HepG2 (cell line): Measurements from ENCODE around the gene GNG7. TPM values are rescaled to one million over a fixed set of nuclear protein-coding genes. Genes with fewer than 3 reads are reported as not detected.
A peak's percentile ranks its signal among the peaks of the same experiment; 100 is the strongest.

Experiments used
- CBX1 ChIP-seq: IDR thresholded peaks from one replicate; pipeline ENCODE4 v1.6.1; 2016; ENCODE audit warnings: antibody characterized with exemption, low read depth
- CENPX ChIP-seq: sonication (generic); formaldehyde crosslinking; IDR thresholded peaks from 2 replicates; pipeline ENCODE4 v1.9.0; 2021; ENCODE audit warnings: mild to moderate bottlenecking, missing genetic modification reagents, moderate library complexity
- MNT ChIP-seq: fragments of 450-650 bp; IDR thresholded peaks from 2 replicates; pipeline ENCODE4 v1.6.1; 2016
- MYC ChIP-seq: sonication (generic); formaldehyde crosslinking; IDR thresholded peaks from 2 replicates; pipeline ENCODE4 v1.9.0; 2021; ENCODE audit warnings: missing genetic modification reagents, borderline replicate concordance
- NFATC3 ChIP-seq: sonication (generic); formaldehyde crosslinking; IDR thresholded peaks from 2 replicates; pipeline ENCODE4 v1.5.1; 2020; ENCODE audit warnings: mild to moderate bottlenecking, missing genetic modification reagents
- NR2F1 ChIP-seq, 2 experiments: fragments of 450-650 bp in 1 of 2; formaldehyde crosslinking in 1 of 2; IDR thresholded peaks; 2 replicates each; pipeline versions ENCODE4 v1.5.0 to v1.6.1; 2016 to 2020; ENCODE audit warnings: mild to moderate bottlenecking in 1 of 2, missing compliant biosample characterization in 1 of 2, missing genetic modification reagents in 1 of 2, moderate library complexity in 1 of 2
- SMAD1 ChIP-seq: sonication (generic); formaldehyde crosslinking; IDR thresholded peaks from 2 replicates; pipeline ENCODE4 v1.4.0; 2020; ENCODE audit warnings: missing genetic modification reagents, low read depth, mild to moderate bottlenecking, borderline replicate concordance
- SUZ12 ChIP-seq: fragments of 150-350 bp; IDR thresholded peaks from 2 replicates; pipeline ENCODE4 v1.6.1; 2014; ENCODE audit warnings: low read depth, low read length
- THAP11 ChIP-seq: IDR thresholded peaks from 2 replicates; pipeline ENCODE4 v1.6.1; 2016; ENCODE audit warnings: missing biosample characterization, missing genetic modification reagents
- ZBTB37 ChIP-seq: sonication (generic); formaldehyde crosslinking; IDR thresholded peaks from 2 replicates; pipeline ENCODE4 v1.4.0; 2020; ENCODE audit warnings: mild to moderate bottlenecking, missing genetic modification reagents
- ZFP37 ChIP-seq: sonication (generic); formaldehyde crosslinking; IDR thresholded peaks from 2 replicates; pipeline ENCODE4 v1.4.0; 2020; ENCODE audit warnings: missing genetic modification reagents, borderline replicate concordance
- ZNF180 ChIP-seq: sonication (generic); formaldehyde crosslinking; IDR thresholded peaks from 2 replicates; pipeline ENCODE4 v1.4.0; 2020; ENCODE audit warnings: low read depth, missing genetic modification reagents, borderline replicate concordance
- ZNF282 ChIP-seq: fragments of 450-650 bp; IDR thresholded peaks from 2 replicates; pipeline ENCODE4 v1.6.1; 2018; ENCODE audit not compliant: partially characterized antibody
- ZNF468 ChIP-seq: sonication (generic); formaldehyde crosslinking; IDR thresholded peaks from 2 replicates; pipeline ENCODE4 v1.8.0; 2022; ENCODE audit warnings: mild to moderate bottlenecking, moderate library complexity, missing genetic modification reagents
- ZNF761 ChIP-seq: sonication (generic); formaldehyde crosslinking; conservative IDR thresholded peaks from 2 replicates; pipeline ENCODE4 v1.4.0; 2020; ENCODE audit warnings: mild to moderate bottlenecking, missing genetic modification reagents
- polyA plus RNA-seq, 8 experiments: library from polyadenylated mRNA; depleted of rRNA in 3 of 8; stranded (reverse) in 7 of 8; unstranded in 1 of 8; fragments of >200 nt; fragmentation: Illumina TruSeq in 4 of 8; extraction: Trizol in 4 of 8; gene quantifications; 2 replicates each; pipeline versions ENCODE4 v1.2.1 to v1.2.3, GENCODE V29; 2011 to 2016; ENCODE audit warnings: low read depth in 4 of 8, missing spikeins in 1 of 8, mixed read lengths in 1 of 8; ENCODE audit not compliant: insufficient read depth in 1 of 8
- total RNA-seq, 5 experiments: library from RNA; depleted of rRNA; stranded (reverse); fragments of >200 nt; fragmentation: Illumina TruSeq; extraction: Trizol; gene quantifications; 2 replicates each; pipeline ENCODE4 v1.2.3, GENCODE V29; 2016; ENCODE audit warnings: low read depth in 1 of 5
- TF ChIP-seq, protein P1 (sequence below): sonication (generic); formaldehyde crosslinking; IDR thresholded peaks from 2 replicates; pipeline ENCODE4 v1.4.0; 2020; ENCODE audit warnings: missing genetic modification reagents
- TF ChIP-seq, protein P2 (sequence below): sonication (generic); IDR thresholded peaks from 2 replicates; pipeline ENCODE4 v1.6.1; 2016; ENCODE audit warnings: low read depth, borderline replicate concordance

Gene GNG7
- total and polyA plus RNA-seq, 2 of the 13 experiments (the other 11 are each of a cell fraction or from before 2014, with no cell fraction given), result 1.4 to 3.3 TPM

DNA sequence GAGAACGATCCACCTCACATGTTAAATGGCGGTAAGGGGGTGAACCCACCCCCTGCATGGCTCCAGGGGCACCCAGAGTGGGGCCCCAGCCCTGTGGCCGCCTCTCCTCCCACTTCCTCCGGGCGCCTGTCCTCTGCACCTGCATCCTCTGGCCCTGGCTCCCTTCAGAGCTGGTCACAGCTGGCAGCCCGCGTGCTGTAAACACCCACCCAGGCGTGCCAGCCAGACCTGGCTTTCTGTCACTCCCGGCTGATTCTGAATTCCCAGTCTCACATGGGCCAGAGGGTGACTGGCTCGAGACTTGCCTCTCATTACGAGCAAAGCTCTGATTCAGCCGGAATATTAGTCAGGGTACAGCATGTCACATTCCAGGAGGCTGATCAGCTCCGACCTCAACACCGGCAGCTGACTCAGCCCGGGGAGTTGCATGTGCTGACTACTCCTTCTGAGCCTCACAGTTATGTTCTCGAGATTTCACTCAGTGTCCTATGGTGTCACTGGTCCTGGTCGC, 75.1 kb downstream of the GNG7 start (continued):
- TF ChIP-seq NR2F1 (CRISPR knock-in tag; IDR thresholded peaks at IDR 0.05) (no peak), ZNF761 (CRISPR knock-in tag) (no peak), THAP11 (CRISPR knock-in tag) (no peak), ZBTB37 (CRISPR knock-in tag) (no peak), NFATC3 (CRISPR knock-in tag) (no peak), ZFP37 (CRISPR knock-in tag) (no peak), CBX1 (no peak), MYC (CRISPR knock-in tag) (peak; percentile 10; the same call in 1 of the 2 replicates), ZNF468 (CRISPR knock-in tag) (no peak), ZNF180 (CRISPR knock-in tag) (no peak), MNT (0 out of 2 replicates have a peak, but pooled peaks have one; percentile 6), SUZ12 (no peak), ZNF282 (no peak), SMAD1 (CRISPR knock-in tag) (no peak), CENPX (CRISPR knock-in tag) (no peak)
- TF ChIP-seq, protein P1, sequence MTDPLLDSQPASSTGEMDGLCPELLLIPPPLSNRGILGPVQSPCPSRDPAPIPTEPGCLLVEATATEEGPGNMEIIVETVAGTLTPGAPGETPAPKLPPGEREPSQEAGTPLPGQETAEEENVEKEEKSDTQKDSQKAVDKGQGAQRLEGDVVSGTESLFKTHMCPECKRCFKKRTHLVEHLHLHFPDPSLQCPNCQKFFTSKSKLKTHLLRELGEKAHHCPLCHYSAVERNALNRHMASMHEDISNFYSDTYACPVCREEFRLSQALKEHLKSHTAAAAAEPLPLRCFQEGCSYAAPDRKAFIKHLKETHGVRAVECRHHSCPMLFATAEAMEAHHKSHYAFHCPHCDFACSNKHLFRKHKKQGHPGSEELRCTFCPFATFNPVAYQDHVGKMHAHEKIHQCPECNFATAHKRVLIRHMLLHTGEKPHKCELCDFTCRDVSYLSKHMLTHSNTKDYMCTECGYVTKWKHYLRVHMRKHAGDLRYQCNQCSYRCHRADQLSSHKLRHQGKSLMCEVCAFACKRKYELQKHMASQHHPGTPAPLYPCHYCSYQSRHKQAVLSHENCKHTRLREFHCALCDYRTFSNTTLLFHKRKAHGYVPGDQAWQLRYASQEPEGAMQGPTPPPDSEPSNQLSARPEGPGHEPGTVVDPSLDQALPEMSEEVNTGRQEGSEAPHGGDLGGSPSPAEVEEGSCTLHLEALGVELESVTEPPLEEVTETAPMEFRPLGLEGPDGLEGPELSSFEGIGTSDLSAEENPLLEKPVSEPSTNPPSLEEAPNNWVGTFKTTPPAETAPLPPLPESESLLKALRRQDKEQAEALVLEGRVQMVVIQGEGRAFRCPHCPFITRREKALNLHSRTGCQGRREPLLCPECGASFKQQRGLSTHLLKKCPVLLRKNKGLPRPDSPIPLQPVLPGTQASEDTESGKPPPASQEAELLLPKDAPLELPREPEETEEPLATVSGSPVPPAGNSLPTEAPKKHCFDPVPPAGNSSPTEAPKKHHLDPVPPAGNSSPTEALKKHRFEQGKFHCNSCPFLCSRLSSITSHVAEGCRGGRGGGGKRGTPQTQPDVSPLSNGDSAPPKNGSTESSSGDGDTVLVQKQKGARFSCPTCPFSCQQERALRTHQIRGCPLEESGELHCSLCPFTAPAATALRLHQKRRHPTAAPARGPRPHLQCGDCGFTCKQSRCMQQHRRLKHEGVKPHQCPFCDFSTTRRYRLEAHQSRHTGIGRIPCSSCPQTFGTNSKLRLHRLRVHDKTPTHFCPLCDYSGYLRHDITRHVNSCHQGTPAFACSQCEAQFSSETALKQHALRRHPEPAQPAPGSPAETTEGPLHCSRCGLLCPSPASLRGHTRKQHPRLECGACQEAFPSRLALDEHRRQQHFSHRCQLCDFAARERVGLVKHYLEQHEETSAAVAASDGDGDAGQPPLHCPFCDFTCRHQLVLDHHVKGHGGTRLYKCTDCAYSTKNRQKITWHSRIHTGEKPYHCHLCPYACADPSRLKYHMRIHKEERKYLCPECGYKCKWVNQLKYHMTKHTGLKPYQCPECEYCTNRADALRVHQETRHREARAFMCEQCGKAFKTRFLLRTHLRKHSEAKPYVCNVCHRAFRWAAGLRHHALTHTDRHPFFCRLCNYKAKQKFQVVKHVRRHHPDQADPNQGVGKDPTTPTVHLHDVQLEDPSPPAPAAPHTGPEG (CRISPR knock-in tag), result no peak
- TF ChIP-seq, protein P2, sequence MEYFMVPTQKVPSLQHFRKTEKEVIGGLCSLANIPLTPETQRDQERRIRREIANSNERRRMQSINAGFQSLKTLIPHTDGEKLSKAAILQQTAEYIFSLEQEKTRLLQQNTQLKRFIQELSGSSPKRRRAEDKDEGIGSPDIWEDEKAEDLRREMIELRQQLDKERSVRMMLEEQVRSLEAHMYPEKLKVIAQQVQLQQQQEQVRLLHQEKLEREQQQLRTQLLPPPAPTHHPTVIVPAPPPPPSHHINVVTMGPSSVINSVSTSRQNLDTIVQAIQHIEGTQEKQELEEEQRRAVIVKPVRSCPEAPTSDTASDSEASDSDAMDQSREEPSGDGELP, result peak; percentile 44; the same call in 1 of the 2 replicates
